Measurements from ENCODE around the gene WDFY4.

DNA sequence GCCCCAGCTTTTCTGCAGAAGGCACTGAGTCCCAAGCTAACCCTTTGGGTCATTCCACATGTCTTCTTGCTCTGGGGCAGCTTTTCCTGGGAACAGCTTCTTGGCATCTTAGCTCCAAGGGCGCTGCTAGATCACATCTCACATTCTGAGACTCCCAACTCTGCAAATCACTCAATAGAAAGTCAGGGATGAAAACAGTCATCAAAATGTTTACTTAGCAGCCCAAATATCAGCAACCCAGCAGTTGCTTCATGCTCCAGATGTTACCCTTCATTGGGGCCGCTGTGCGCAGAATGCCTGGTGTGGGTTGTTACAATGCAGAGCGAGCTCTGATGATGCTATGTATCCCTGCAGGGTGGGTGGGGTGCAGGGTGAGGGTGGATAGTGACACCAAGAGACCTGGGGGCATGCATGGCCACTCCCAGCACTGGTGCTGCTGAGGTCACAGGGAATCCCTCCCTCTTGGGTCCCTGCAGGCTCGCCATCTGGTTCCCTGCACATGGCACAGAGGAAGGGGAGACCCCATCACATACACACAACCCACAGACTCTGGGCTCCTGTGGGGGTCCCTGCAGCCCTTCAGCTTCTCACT, 19.0 kb downstream of the WDFY4 start:
- TF ChIP-seq, protein P1, sequence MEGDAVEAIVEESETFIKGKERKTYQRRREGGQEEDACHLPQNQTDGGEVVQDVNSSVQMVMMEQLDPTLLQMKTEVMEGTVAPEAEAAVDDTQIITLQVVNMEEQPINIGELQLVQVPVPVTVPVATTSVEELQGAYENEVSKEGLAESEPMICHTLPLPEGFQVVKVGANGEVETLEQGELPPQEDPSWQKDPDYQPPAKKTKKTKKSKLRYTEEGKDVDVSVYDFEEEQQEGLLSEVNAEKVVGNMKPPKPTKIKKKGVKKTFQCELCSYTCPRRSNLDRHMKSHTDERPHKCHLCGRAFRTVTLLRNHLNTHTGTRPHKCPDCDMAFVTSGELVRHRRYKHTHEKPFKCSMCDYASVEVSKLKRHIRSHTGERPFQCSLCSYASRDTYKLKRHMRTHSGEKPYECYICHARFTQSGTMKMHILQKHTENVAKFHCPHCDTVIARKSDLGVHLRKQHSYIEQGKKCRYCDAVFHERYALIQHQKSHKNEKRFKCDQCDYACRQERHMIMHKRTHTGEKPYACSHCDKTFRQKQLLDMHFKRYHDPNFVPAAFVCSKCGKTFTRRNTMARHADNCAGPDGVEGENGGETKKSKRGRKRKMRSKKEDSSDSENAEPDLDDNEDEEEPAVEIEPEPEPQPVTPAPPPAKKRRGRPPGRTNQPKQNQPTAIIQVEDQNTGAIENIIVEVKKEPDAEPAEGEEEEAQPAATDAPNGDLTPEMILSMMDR (conservative IDR thresholded peaks at IDR 0.05; ENCODE audit: low read length): no peak
- TF ChIP-seq EZH2phosphoT487 (IDR thresholded peaks at IDR 0.05; ENCODE audit: borderline replicate concordance): no peak
